ENCODE measurements around the gene DCK. TPM values are rescaled to one million over a fixed set of nuclear protein-coding genes. Genes with fewer than 3 reads are reported as not detected.

DCK gene
- total and polyA plus RNA-seq, 2 of the 4 experiments (the other 2 are of a cell fraction), result 7.0 to 8.9 TPM

DNA sequence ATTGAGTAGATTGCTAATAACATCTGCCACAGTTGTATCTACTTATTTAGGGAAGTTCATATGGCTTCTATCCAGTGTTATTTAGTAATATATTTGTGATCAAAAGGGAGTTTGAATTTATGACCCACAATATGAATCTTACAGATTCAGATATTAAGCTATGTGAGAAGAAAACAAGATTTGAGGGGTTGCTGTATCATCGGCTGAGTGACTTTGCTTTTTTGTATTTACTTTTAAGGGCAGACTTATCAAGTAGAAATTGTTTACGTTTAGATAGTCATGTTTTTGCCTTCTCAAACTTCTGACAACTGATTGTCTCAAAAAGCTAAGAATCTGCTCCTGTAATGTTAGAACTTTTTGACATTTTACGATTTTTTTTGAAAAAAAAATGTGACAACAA lies 17.2 kb upstream of the DCK start:
- DNase-seq (no peak), ATAC-seq (ENCODE audit: low read depth) (no peak)
- no peak overlapping the region for H2BK120ac ChIP-seq (ENCODE audit: low read depth, low read length)
- TF ChIP-seq, protein P1, sequence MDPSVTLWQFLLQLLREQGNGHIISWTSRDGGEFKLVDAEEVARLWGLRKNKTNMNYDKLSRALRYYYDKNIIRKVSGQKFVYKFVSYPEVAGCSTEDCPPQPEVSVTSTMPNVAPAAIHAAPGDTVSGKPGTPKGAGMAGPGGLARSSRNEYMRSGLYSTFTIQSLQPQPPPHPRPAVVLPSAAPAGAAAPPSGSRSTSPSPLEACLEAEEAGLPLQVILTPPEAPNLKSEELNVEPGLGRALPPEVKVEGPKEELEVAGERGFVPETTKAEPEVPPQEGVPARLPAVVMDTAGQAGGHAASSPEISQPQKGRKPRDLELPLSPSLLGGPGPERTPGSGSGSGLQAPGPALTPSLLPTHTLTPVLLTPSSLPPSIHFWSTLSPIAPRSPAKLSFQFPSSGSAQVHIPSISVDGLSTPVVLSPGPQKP (IDR thresholded peaks at IDR 0.05; ENCODE audit: borderline replicate concordance, low read depth, low read length), result no peak
- no peak for TF ChIP-seq BHLHE40 (IDR thresholded peaks at IDR 0.05; ENCODE audit: low read depth, low read length)
- no peak for TF ChIP-seq SMC3 (IDR thresholded peaks at IDR 0.05; ENCODE audit: low read depth, low read length)
- TF ChIP-seq MXI1 (IDR thresholded peaks at IDR 0.05; ENCODE audit: borderline replicate concordance, low read depth, low read length), result no peak
- TF ChIP-seq RCOR1 (IDR thresholded peaks at IDR 0.05; ENCODE audit: insufficient replicate concordance, low read length), result no peak
- no peak for TF ChIP-seq CEBPB (IDR thresholded peaks at IDR 0.05; ENCODE audit: low read depth, low read length)
- TF ChIP-seq MAFK (IDR thresholded peaks at IDR 0.05; ENCODE audit: low read depth, low read length), result no peak
- no peak for TF ChIP-seq CHD1 (IDR thresholded peaks at IDR 0.05; ENCODE audit: low read depth, low read length)
- no peak for TF ChIP-seq FOS (IDR thresholded peaks at IDR 0.05; ENCODE audit: low read depth, low read length)
- TF ChIP-seq, protein P2, sequence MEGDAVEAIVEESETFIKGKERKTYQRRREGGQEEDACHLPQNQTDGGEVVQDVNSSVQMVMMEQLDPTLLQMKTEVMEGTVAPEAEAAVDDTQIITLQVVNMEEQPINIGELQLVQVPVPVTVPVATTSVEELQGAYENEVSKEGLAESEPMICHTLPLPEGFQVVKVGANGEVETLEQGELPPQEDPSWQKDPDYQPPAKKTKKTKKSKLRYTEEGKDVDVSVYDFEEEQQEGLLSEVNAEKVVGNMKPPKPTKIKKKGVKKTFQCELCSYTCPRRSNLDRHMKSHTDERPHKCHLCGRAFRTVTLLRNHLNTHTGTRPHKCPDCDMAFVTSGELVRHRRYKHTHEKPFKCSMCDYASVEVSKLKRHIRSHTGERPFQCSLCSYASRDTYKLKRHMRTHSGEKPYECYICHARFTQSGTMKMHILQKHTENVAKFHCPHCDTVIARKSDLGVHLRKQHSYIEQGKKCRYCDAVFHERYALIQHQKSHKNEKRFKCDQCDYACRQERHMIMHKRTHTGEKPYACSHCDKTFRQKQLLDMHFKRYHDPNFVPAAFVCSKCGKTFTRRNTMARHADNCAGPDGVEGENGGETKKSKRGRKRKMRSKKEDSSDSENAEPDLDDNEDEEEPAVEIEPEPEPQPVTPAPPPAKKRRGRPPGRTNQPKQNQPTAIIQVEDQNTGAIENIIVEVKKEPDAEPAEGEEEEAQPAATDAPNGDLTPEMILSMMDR (conservative IDR thresholded peaks at IDR 0.05; ENCODE audit: low read depth, low read length), result no peak
- TF ChIP-seq RAD21 (IDR thresholded peaks at IDR 0.05; ENCODE audit: low read length), result no peak
- TF ChIP-seq, protein P3, sequence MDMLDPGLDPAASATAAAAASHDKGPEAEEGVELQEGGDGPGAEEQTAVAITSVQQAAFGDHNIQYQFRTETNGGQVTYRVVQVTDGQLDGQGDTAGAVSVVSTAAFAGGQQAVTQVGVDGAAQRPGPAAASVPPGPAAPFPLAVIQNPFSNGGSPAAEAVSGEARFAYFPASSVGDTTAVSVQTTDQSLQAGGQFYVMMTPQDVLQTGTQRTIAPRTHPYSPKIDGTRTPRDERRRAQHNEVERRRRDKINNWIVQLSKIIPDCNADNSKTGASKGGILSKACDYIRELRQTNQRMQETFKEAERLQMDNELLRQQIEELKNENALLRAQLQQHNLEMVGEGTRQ (IDR thresholded peaks at IDR 0.05; ENCODE audit: low read depth, low read length), result no peak
- TF ChIP-seq NFE2L2 (IDR thresholded peaks at IDR 0.05; ENCODE audit: low read depth, low read length), result no peak
- H4K8ac ChIP-seq (ENCODE audit: low read depth in 2 of 2, low read length in 2 of 2), result no peak overlapping the region; a peak in 1 of 4 replicates
- H3K27me3 ChIP-seq (ENCODE audit: control insufficient read depth, insufficient read depth, low read length), result no peaks in the 10 kb centered on the region
- no peak overlapping the region for H3K4ac ChIP-seq (ENCODE audit: low read depth, low read length)
- no peak overlapping the region for H2BK20ac ChIP-seq (ENCODE audit: low read depth, low read length)
- H2BK15ac ChIP-seq (ENCODE audit: low read depth, low read length), result no peak overlapping the region
- no peak overlapping the region for H2BK5ac ChIP-seq (ENCODE audit: low read depth, low read length, poor library complexity, severe bottlenecking)
- no peaks in the 10 kb centered on the region for H3K4me1 ChIP-seq (ENCODE audit: control insufficient read depth, insufficient read depth, low read length)
- in situ Hi-C loops (cut with MboI; ENCODE audit: low sequenced_read_pairs) (no loop called here), intact Hi-C loops (cut with micrococcal nuclease) (no loop called here), dilution Hi-C loops (cut with HindIII; ENCODE audit: low sequenced_read_pairs, unreplicated experiment) (no loop called here)
- H2AK5ac ChIP-seq (ENCODE audit: low read depth, low read length), result no peak overlapping the region
- H3K9me1 ChIP-seq (ENCODE audit: insufficient read depth, low read length), result no peaks in the 10 kb centered on the region; the same call in 1 of the 2 replicates
- H3K56ac ChIP-seq (ENCODE audit: extremely low read depth, insufficient read depth, low read length), result no peak overlapping the region
- no peak overlapping the region for H3K18ac ChIP-seq (ENCODE audit: low read depth, low read length)
- no peak overlapping the region for H2AK9ac ChIP-seq (replicated peaks; ENCODE audit: low read depth, low read length, poor library complexity)
- no peak overlapping the region for H3K9ac ChIP-seq (ENCODE audit: low read depth, low read length)
- H3K23ac ChIP-seq (ENCODE audit: low read depth, low read length), result no peak overlapping the region
- H4K20me1 ChIP-seq (ENCODE audit: insufficient read depth, low read length), result no peaks in the 10 kb centered on the region
- WGBS, 2 experiments (ENCODE audit: extremely low coverage in 2 of 2, insufficient read length in 1 of 2), result no CpG with 5 or more reads among the region's 3 CpGs
- no peaks in the 10 kb centered on the region for H3K9me3 ChIP-seq (ENCODE audit: control insufficient read depth, insufficient read depth, low read length)
- H3K4me2 ChIP-seq (ENCODE audit: low read depth, low read length), result no peak overlapping the region
- BruUV-seq (replicated peaks), result no TSS peak
- H3K79me1 ChIP-seq (ENCODE audit: low read depth in 1 of 2, low read length in 2 of 2), result peaks cover 9 to 11% of the 10 kb centered on the region in 2 experiments
- H4K91ac ChIP-seq (ENCODE audit: insufficient read depth, low read depth, low read length), result no peak overlapping the region
- peaks cover 11% of the 10 kb centered on the region for H3K36me3 ChIP-seq (ENCODE audit: control insufficient read depth, insufficient read depth, low read length)
- ChIA-PET POLR2A (ENCODE audit: unreplicated experiment) (no interaction called here), CTCF (no interaction called here)
- H3K27ac ChIP-seq (ENCODE audit: insufficient read depth, low read length), result no peak overlapping the region
- H2AFZ ChIP-seq (replicated peaks; ENCODE audit: low read length, poor library complexity), result no peak overlapping the region
- no peak overlapping the region for H3K4me3 ChIP-seq (ENCODE audit: insufficient read depth, low read depth, low read length)
- H4K5ac ChIP-seq (ENCODE audit: low read depth, low read length), result no peak overlapping the region
- no peak overlapping the region for H3K14ac ChIP-seq (replicated peaks; ENCODE audit: low read depth, low read length)
